Smooth muscle cell (in vitro differentiated cells): ENCODE measurements around the gene CPLX1. TPM values are rescaled to one million over a fixed set of nuclear protein-coding genes. Genes with fewer than 3 reads are reported as not detected.

ENCODE experiments used
- DNase-seq: peaks from one replicate; lab custom pipeline; 2025; ENCODE audit not compliant: unreplicated experiment; lab: John Stamatoyannopoulos, UW
- H2AFZ ChIP-seq: fragments of 200-600 bp; sonication (generic); 2 replicates; pipeline ENCODE4 v1.6.0; 2016; ENCODE audit warnings: antibody characterized with exemption, low read depth, mild to moderate bottlenecking
- H3F3A ChIP-seq: fragments of 200-600 bp; sonication (generic); 2 replicates; pipeline ENCODE4 v1.6.0; 2017; ENCODE audit warnings: antibody characterized with exemption, low read depth
- H3K27ac ChIP-seq: fragments of 200-600 bp; sonication (generic); 2 replicates; pipeline ENCODE4 v1.5.1; 2016; ENCODE audit warnings: low read depth, mild to moderate bottlenecking
- H3K27me3 ChIP-seq: fragments of 200-600 bp; sonication (generic); 2 replicates; pipeline ENCODE4 v1.6.1; 2016; ENCODE audit warnings: low read depth, mild to moderate bottlenecking
- H3K36me3 ChIP-seq: fragments of 200-600 bp; sonication (generic); 2 replicates; pipeline ENCODE4 v1.5.1; 2016; ENCODE audit warnings: low read depth
- H3K4me1 ChIP-seq: fragments of 200-600 bp; sonication (generic); 2 replicates; pipeline ENCODE4 v1.5.1; 2016; ENCODE audit warnings: low read depth
- H3K4me2 ChIP-seq: fragments of 200-600 bp; sonication (generic); 2 replicates; pipeline ENCODE4 v1.6.0; 2016; ENCODE audit warnings: mild to moderate bottlenecking
- H3K4me3 ChIP-seq: fragments of 200-600 bp; sonication (generic); 2 replicates; pipeline ENCODE4 v1.5.1; 2016; ENCODE audit warnings: mild to moderate bottlenecking
- H3K79me2 ChIP-seq: fragments of 200-600 bp; sonication (generic); 2 replicates; pipeline ENCODE4 v1.6.0; 2016; ENCODE audit warnings: low read depth, mild to moderate bottlenecking
- H3K9ac ChIP-seq: fragments of 200-600 bp; sonication (generic); 2 replicates; pipeline ENCODE4 v1.6.0; 2016; ENCODE audit warnings: low read depth
- H3K9me3 ChIP-seq: fragments of 200-600 bp; sonication (generic); replicated peaks from 2 replicates; pipeline ENCODE4 v1.5.1; 2016; ENCODE audit warnings: low read depth
- H4K20me1 ChIP-seq: fragments of 200-600 bp; sonication (generic); 2 replicates; pipeline ENCODE4 v1.6.0; 2016; ENCODE audit warnings: low read depth
- CTCF ChIP-seq: fragments of 200-600 bp; sonication (generic); IDR thresholded peaks from 2 replicates; pipeline ENCODE4 v1.5.1; 2017; ENCODE audit warnings: borderline replicate concordance, mild to moderate bottlenecking, antibody characterized with exemption; ENCODE audit not compliant: insufficient read depth, poor library complexity, severe bottlenecking
- WGBS: methylation state at CpG from one replicate; pipeline ENCODE4 v1.1.7; 2016; ENCODE audit warnings: low lambda C conversion rate; 5-methylcytosine and 5-hydroxymethylcytosine counted together
- polyA plus RNA-seq: library from polyadenylated mRNA; unstranded; fragments of >200 nt; fragmentation: Nextera tagmentation; extraction: Ambion mirVana; gene quantifications from 2 replicates; pipeline ENCODE4 v1.2.1, GENCODE V29; 2016
- total RNA-seq: library from RNA; depleted of rRNA; stranded (reverse); fragments of >200 nt; gene quantifications from 2 replicates; pipeline ENCODE4 v1.2.3, GENCODE V29; 2014

Gene CPLX1
- total and polyA plus RNA-seq, 2 experiments from 2014 or later: not detected

GRCh38 chr4:796206-796605, 29.7 kb downstream of the CPLX1 start:
- Histone ChIP-seq H3K9ac (no peak overlapping the region), H3K4me2 (no peak overlapping the region), H3F3A (no peaks in the 10 kb centered on the region), H2AFZ (no peak overlapping the region), H3K27ac (no peak overlapping the region), H3K9me3 (no peaks in the 10 kb centered on the region), H3K79me2 (no peaks in the 10 kb centered on the region), H3K27me3 (peaks cover 61% of the 10 kb centered on the region), H3K4me1 (peaks cover 5% of the 10 kb centered on the region), H4K20me1 (no peaks in the 10 kb centered on the region), H3K4me3 (no peak overlapping the region), H3K36me3 (no peaks in the 10 kb centered on the region)
- no peak for DNase-seq
- no peak for TF ChIP-seq CTCF
- WGBS: 96% methylated on average over 17 of the region's 17 CpGs

- TF ChIP-seq CTCF: no peak
- peak overlapping the region; percentile 77 for H3K4me2 ChIP-seq
- no peaks in the 10 kb centered on the region for H3F3A ChIP-seq
- no peak overlapping the region for H3K9ac ChIP-seq
- H3K27ac ChIP-seq: no peak overlapping the region
- no peak for DNase-seq
- H3K4me1 ChIP-seq: peaks cover 5% of the 10 kb centered on the region
- H3K36me3 ChIP-seq: no peaks in the 10 kb centered on the region
- H2AFZ ChIP-seq: no peak overlapping the region
- H3K79me2 ChIP-seq: no peaks in the 10 kb centered on the region
- WGBS: 52% methylated on average over 7 of the region's 20 CpGs
- no peaks in the 10 kb centered on the region for H3K9me3 ChIP-seq
- peak overlapping the region; percentile 16 for H3K4me3 ChIP-seq
- no peaks in the 10 kb centered on the region for H4K20me1 ChIP-seq
- peaks cover 62% of the 10 kb centered on the region for H3K27me3 ChIP-seq
Observed at GRCh38 chr4:795726-796119, 30.2 kb downstream of the CPLX1 start.

- Histone ChIP-seq H3K27ac (no peak overlapping the region), H3K4me3 (peak overlapping the region; percentile 16), H3K27me3 (peaks cover 62% of the 10 kb centered on the region), H4K20me1 (no peaks in the 10 kb centered on the region), H3K9me3 (no peaks in the 10 kb centered on the region), H3K9ac (no peak overlapping the region), H3K36me3 (no peaks in the 10 kb centered on the region), H2AFZ (no peak overlapping the region), H3K4me2 (peak overlapping the region; percentile 77), H3K4me1 (peaks cover 5% of the 10 kb centered on the region), H3F3A (no peaks in the 10 kb centered on the region), H3K79me2 (no peaks in the 10 kb centered on the region)
- TF ChIP-seq CTCF: no peak
- no peak for DNase-seq
- WGBS: 16% methylated on average over 62 of the region's 71 CpGs
Observed at GRCh38 chr4:794900-795725, 30.8 kb downstream of the CPLX1 start.
